CD14-positive monocyte (primary cell): ENCODE data around the gene RAPGEF2. TPM values are rescaled to one million over a fixed set of nuclear protein-coding genes. Genes with fewer than 3 reads are reported as not detected.
"Not testable (repeated sequence)": the region's sequence is repeated elsewhere in the genome, so short reads cannot be mapped to it uniquely, and the experiment has no call there.

Source experiments
- DNase-seq, 3 donors: peaks; one replicate each; pipeline ENCODE4 v3.0.0-alpha.2; 2011 to 2022
- H2AFZ ChIP-seq: 2 replicates; pipeline ENCODE4 v1.6.0; 2012; ENCODE audit warnings: mild to moderate bottlenecking, low read depth, low read length, inconsistent platforms; ENCODE audit not compliant: insufficient read depth, poor library complexity, severe bottlenecking
- H3K27ac ChIP-seq, 2 donors: 1 replicate in 1 of 2; 2 replicates in 1 of 2; pipeline ENCODE4 v1.5.1; 2012 to 2013; ENCODE audit warnings: low read length in 2 of 2, control low read depth in 1 of 2, inconsistent platforms in 1 of 2, low read depth in 1 of 2, mild to moderate bottlenecking in 1 of 2
- H3K27me3 ChIP-seq, 2 donors: one replicate each; pipeline versions ENCODE4 v1.6.0 to v1.6.1; 2011 to 2013; ENCODE audit warnings: low read length in 2 of 2; ENCODE audit not compliant: control insufficient read depth in 2 of 2, insufficient read depth in 2 of 2
- H3K36me3 ChIP-seq, 2 donors: replicated peaks in 1 of 2; 1 replicate in 1 of 2; 2 replicates in 1 of 2; pipeline versions ENCODE4 v1.5.1 to v1.6.1; 2012 to 2013; ENCODE audit warnings: low read length in 2 of 2, control low read depth in 1 of 2, inconsistent platforms in 1 of 2, mild to moderate bottlenecking in 1 of 2; ENCODE audit not compliant: insufficient read depth in 2 of 2, control insufficient read depth in 1 of 2
- H3K4me1 ChIP-seq, 2 donors: 1 replicate in 1 of 2; 2 replicates in 1 of 2; pipeline versions ENCODE4 v1.5.1 to v1.6.1; 2012 to 2013; ENCODE audit warnings: low read length in 2 of 2, control low read depth in 1 of 2, inconsistent platforms in 1 of 2, mild to moderate bottlenecking in 1 of 2, moderate library complexity in 1 of 2; ENCODE audit not compliant: insufficient read depth in 2 of 2, control insufficient read depth in 1 of 2
- H3K4me2 ChIP-seq: replicated peaks from 2 replicates; pipeline ENCODE3; 2012; ENCODE audit warnings: low read length, moderate library complexity, mild to moderate bottlenecking; ENCODE audit not compliant: poor library complexity, severe bottlenecking; ENCODE audit errors: extremely low read depth
- H3K4me3 ChIP-seq, 3 experiments: fragments of 200-600 bp in 1 of 3; sonication (generic) in 1 of 3; replicated peaks in 1 of 3; 1 replicate in 2 of 3; 2 replicates in 1 of 3; pipeline ENCODE4 v1.5.1; 2011 to 2013; ENCODE audit warnings: low read length in 3 of 3, mild to moderate bottlenecking in 3 of 3, control low read depth in 2 of 3, low read depth in 2 of 3, inconsistent platforms in 1 of 3, moderate library complexity in 1 of 3
- H3K79me2 ChIP-seq: 2 replicates; pipeline ENCODE4 v1.6.0; 2012; ENCODE audit warnings: mild to moderate bottlenecking, control low read depth, inconsistent platforms, low read length, moderate library complexity; ENCODE audit not compliant: insufficient read depth
- H3K9ac ChIP-seq: 2 replicates; pipeline ENCODE4 v1.6.0; 2017; ENCODE audit warnings: low read length, mild to moderate bottlenecking; ENCODE audit not compliant: insufficient read depth, poor library complexity, severe bottlenecking
- H3K9me3 ChIP-seq, 2 donors: replicated peaks in 1 of 2; 1 replicate in 1 of 2; 2 replicates in 1 of 2; pipeline versions ENCODE4 v1.5.1 to v1.6.1; 2012 to 2013; ENCODE audit warnings: low read length in 2 of 2, control low read depth in 1 of 2; ENCODE audit not compliant: control insufficient read depth in 1 of 2, insufficient read depth in 1 of 2
- H4K20me1 ChIP-seq: 2 replicates; pipeline ENCODE4 v1.6.0; 2012; ENCODE audit warnings: mild to moderate bottlenecking, low read length, control low read depth, moderate library complexity; ENCODE audit not compliant: insufficient read depth
- H3K27ac Mint-ChIP-seq, 7 donors: one replicate each; pipeline ENCODE4 v1.8.0; 2020; ENCODE audit warnings: mild to moderate bottlenecking in 7 of 7, mixed read lengths in 7 of 7, moderate library complexity in 6 of 7, inconsistent platforms in 2 of 7
- H3K27me3 Mint-ChIP-seq, 3 donors: one replicate each; pipeline ENCODE4 v1.8.0; 2021 to 2022; ENCODE audit warnings: low read depth in 3 of 3, mild to moderate bottlenecking in 3 of 3, mixed read lengths in 3 of 3, moderate library complexity in 3 of 3, inconsistent platforms in 1 of 3
- H3K36me3 Mint-ChIP-seq, 2 donors: one replicate each; pipeline ENCODE4 v1.8.0; 2020; ENCODE audit warnings: mixed read lengths in 2 of 2, inconsistent platforms in 1 of 2, mild to moderate bottlenecking in 1 of 2
- H3K4me1 Mint-ChIP-seq: one replicate; pipeline ENCODE4 v1.8.0; 2020; ENCODE audit warnings: mild to moderate bottlenecking, mixed read lengths
- H3K4me3 Mint-ChIP-seq, 2 donors: one replicate each; pipeline ENCODE4 v1.8.0; 2020; ENCODE audit warnings: mild to moderate bottlenecking in 2 of 2, mixed read lengths in 2 of 2, moderate library complexity in 1 of 2
- H3K9me3 Mint-ChIP-seq, 7 donors: one replicate each; pipeline ENCODE4 v1.8.0; 2020 to 2022; ENCODE audit warnings: mixed read lengths in 7 of 7, mild to moderate bottlenecking in 6 of 7, moderate library complexity in 6 of 7, inconsistent platforms in 2 of 7
- WGBS: methylation state at CpG from one replicate; pipeline ENCODE4 v1.1.5; 2013; ENCODE audit warnings: missing lambda C conversion rate; ENCODE audit not compliant: insufficient coverage; 5-methylcytosine and 5-hydroxymethylcytosine counted together
- intact Hi-C, 2 donors: fragments of 100-400 bp; cut with micrococcal nuclease; formaldehyde crosslinking; loops; one replicate each; pipeline versions ENCODE4 v1.15.0 to v1.15.1; 2023
- polyA plus RNA-seq, 3 donors: library from polyadenylated mRNA; depleted of rRNA in 1 of 3; unstranded in 2 of 3; stranded (reverse) in 1 of 3; fragments of 300-500 nt in 2 of 3; fragments of >200 nt in 1 of 3; fragmentation: Illumina TruSeq in 2 of 3; gene quantifications; 1 replicate in 2 of 3; 2 replicates in 1 of 3; pipeline ENCODE4 v1.2.3, GENCODE V29; 2012 to 2021
- TF ChIP-seq, protein P1 (sequence below): fragments of 200-600 bp; IDR thresholded peaks from one replicate; pipeline ENCODE4 v1.8.0; 2022; ENCODE audit warnings: antibody characterized with exemption, mild to moderate bottlenecking

RAPGEF2 gene
- polyA plus RNA-seq, 3 donors: 1.5 to 29.8 (median 2.0) TPM

DNA sequence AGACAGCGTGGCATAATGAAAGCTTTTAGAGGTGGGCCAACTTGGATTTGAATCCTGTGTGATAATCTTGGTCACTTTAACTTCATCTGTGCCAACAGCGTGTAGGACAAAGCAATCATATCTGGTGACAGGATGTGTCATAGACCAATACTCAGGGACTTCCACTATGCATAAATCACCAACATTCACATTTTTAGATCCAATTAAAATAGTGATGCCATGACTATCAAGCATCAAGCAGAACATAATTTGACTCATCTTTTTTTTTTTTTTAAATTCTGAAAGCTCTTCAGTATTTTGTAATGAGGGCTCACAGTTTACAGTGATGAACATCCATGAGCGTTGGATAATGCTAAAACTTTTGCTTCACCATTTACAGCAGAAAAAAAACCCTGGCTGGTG lies 27.3 kb upstream of the RAPGEF2 start:
- Mint-ChIP-seq H3K27ac (no peak overlapping the region), H3K4me1 (peaks cover 3% of the 10 kb centered on the region), H3K9me3 (no peaks in the 10 kb centered on the region), H3K27me3 (peaks cover 0 to 5% (median 3%) of the 10 kb centered on the region in 3 donors), H3K4me3 (no peak overlapping the region), H3K36me3 (no peaks in the 10 kb centered on the region)
- H4K20me1 ChIP-seq: no peaks in the 10 kb centered on the region
- H3K4me1 ChIP-seq: no peaks in the 10 kb centered on the region
- H3K27me3 ChIP-seq: no peaks in the 10 kb centered on the region
- no peak overlapping the region for H3K27ac ChIP-seq
- TF ChIP-seq, protein P1, sequence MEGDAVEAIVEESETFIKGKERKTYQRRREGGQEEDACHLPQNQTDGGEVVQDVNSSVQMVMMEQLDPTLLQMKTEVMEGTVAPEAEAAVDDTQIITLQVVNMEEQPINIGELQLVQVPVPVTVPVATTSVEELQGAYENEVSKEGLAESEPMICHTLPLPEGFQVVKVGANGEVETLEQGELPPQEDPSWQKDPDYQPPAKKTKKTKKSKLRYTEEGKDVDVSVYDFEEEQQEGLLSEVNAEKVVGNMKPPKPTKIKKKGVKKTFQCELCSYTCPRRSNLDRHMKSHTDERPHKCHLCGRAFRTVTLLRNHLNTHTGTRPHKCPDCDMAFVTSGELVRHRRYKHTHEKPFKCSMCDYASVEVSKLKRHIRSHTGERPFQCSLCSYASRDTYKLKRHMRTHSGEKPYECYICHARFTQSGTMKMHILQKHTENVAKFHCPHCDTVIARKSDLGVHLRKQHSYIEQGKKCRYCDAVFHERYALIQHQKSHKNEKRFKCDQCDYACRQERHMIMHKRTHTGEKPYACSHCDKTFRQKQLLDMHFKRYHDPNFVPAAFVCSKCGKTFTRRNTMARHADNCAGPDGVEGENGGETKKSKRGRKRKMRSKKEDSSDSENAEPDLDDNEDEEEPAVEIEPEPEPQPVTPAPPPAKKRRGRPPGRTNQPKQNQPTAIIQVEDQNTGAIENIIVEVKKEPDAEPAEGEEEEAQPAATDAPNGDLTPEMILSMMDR: no peak
- H3K9ac ChIP-seq: no peak overlapping the region
- H3K36me3 ChIP-seq: no peaks in the 10 kb centered on the region
- no peak for DNase-seq
- H3K79me2 ChIP-seq: no peaks in the 10 kb centered on the region
- no peak overlapping the region for H3K4me2 ChIP-seq
- WGBS: 83% methylated on average over 1 of the region's 3 CpGs
- H3K4me3 ChIP-seq: no peak overlapping the region
- H2AFZ ChIP-seq: no peak overlapping the region
- intact Hi-C loops: no loop called here
- H3K9me3 ChIP-seq: no peaks in the 10 kb centered on the region

DNA sequence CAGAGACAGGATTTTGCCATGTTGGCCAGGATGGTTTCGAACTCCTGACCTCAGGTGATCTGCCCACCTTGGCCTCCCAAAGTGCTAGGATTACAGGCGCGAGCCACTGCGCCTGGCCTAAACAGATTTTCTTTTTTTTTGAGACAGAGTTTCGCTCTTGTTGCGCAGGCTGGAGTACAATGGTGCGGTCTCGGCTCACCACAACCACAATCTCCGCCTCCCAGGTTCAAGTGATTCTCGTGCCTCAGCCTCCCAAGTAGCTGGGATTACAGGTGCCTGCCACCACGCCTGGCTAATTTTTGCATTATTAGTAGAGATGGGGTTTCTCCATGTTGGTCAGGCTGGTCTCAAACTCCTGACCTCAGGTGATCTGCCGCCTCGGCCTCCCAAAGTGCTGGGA lies 25.9 kb upstream of the RAPGEF2 start:
- H3K4me2 ChIP-seq, H3K27ac Mint-ChIP-seq, H3K79me2 ChIP-seq, H3K36me3 ChIP-seq, H3K27me3 ChIP-seq, H3K4me3 ChIP-seq, DNase-seq, intact Hi-C loops, H3K36me3 Mint-ChIP-seq, H3K9ac ChIP-seq, H3K9me3 ChIP-seq, H3K4me1 Mint-ChIP-seq, H3K4me1 ChIP-seq, H3K4me3 Mint-ChIP-seq, H3K9me3 Mint-ChIP-seq, H4K20me1 ChIP-seq, H3K27me3 Mint-ChIP-seq, H2AFZ ChIP-seq, H3K27ac ChIP-seq: not testable (repeated sequence)
- 98% methylated on average over 10 of the region's 13 CpGs for WGBS
